Thyroid gland (tissue), 4 donors: ENCODE data around the gene NRAS. TPM values are rescaled to one million over a fixed set of nuclear protein-coding genes. Genes with fewer than 3 reads are reported as not detected.

Source experiments
- DNase-seq, 2 donors: peaks; one replicate each; pipeline ENCODE4 v3.0.0-alpha.2; 2019
- H3K27ac ChIP-seq, 3 donors: fragments of 200-600 bp; sonication (generic); 1 replicate in 2 of 3; 2 replicates in 1 of 3; pipeline ENCODE4 v1.5.1; 2016 to 2019; ENCODE audit warnings: mild to moderate bottlenecking in 1 of 3, moderate library complexity in 1 of 3
- H3K27me3 ChIP-seq: fragments of 200-600 bp; sonication (generic); one replicate; pipeline ENCODE4 v1.5.1; 2019
- H3K36me3 ChIP-seq, 2 donors: fragments of 200-600 bp; sonication (generic); one replicate each; pipeline ENCODE4 v1.5.1; 2016 to 2019
- H3K4me1 ChIP-seq, 2 donors: fragments of 200-600 bp; sonication (generic); one replicate each; pipeline ENCODE4 v1.5.1; 2017 to 2019
- H3K4me3 ChIP-seq, 3 donors: fragments of 200-600 bp; sonication (generic); replicated peaks in 1 of 3; 1 replicate in 2 of 3; 2 replicates in 1 of 3; pipeline ENCODE4 v1.5.1; 2016; ENCODE audit warnings: mild to moderate bottlenecking in 1 of 3
- H3K9me3 ChIP-seq: fragments of 200-600 bp; sonication (generic); one replicate; pipeline ENCODE4 v1.5.1; 2017
- CTCF ChIP-seq, 6 experiments: fragments of 200-600 bp in 3 of 6; fragments of 450-650 bp in 3 of 6; sonication (generic) in 3 of 6; IDR thresholded peaks; one replicate each; pipeline ENCODE4 v1.5.1; 2016 to 2019; ENCODE audit warnings: antibody characterized with exemption in 6 of 6, mild to moderate bottlenecking in 2 of 6, inconsistent platforms in 1 of 6, moderate library complexity in 1 of 6
- POLR2A ChIP-seq, 2 donors: fragments of 450-650 bp; IDR thresholded peaks; one replicate each; pipeline ENCODE4 v1.6.1; 2017; ENCODE audit warnings: antibody characterized with exemption in 2 of 2, mild to moderate bottlenecking in 2 of 2, moderate library complexity in 1 of 2
- WGBS, 2 donors: methylation state at CpG; one replicate each; pipeline ENCODE4 v1.1.5; 2017; 5-methylcytosine and 5-hydroxymethylcytosine counted together
- intact Hi-C: fragments of 100-400 bp; cut with DNase I; formaldehyde crosslinking; loops from one replicate; pipeline ENCODE4 v1.15.1; 2023
- total RNA-seq, 4 donors: library from RNA; depleted of rRNA; stranded (reverse); fragments of >200 nt; gene quantifications; one replicate each; pipeline ENCODE4 v1.2.3, GENCODE V29; 2016

Gene NRAS
- total RNA-seq, 4 donors from 2014 or later: 27.6 to 39.0 (median 31.0) TPM

GRCh38 chr1:114695430-114696058, 21.0 kb downstream of the NRAS start, which contains the start of gene AMPD1:
Gene AMPD1 (minus strand): TSS chr1:114695546. CDS start chr1:114695471, 75 bp downstream.
- Histone ChIP-seq H3K4me1 (no peaks in the 10 kb centered on the region), H3K27me3 (no peaks in the 10 kb centered on the region), H3K36me3 (no peaks in the 10 kb centered on the region), H3K27ac (no peak within 1 kb of the TSS), H3K9me3 (no peaks in the 10 kb centered on the region), H3K4me3 (no peak within 1 kb of the TSS)
- WGBS, 2 donors: 67 to 75% methylated on average over 6 of the region's 6 CpGs
- TF ChIP-seq CTCF (IDR thresholded peaks at IDR 0.05): no peak
- TF ChIP-seq POLR2A (IDR thresholded peaks at IDR 0.05): no peak
- no peak for DNase-seq
- intact Hi-C loops: no loop called here

GRCh38 chr1:114694540-114695310, 21.8 kb downstream of the NRAS start:
- intact Hi-C loops: no loop called here
- WGBS, 2 donors: 86 to 88% methylated on average over 9 of the region's 9 CpGs
- Histone ChIP-seq H3K9me3 (no peaks in the 10 kb centered on the region), H3K4me3 (no peak overlapping the region), H3K27me3 (no peaks in the 10 kb centered on the region), H3K27ac (no peak overlapping the region), H3K36me3 (no peaks in the 10 kb centered on the region), H3K4me1 (no peaks in the 10 kb centered on the region)
- no peak for DNase-seq
- TF ChIP-seq CTCF (IDR thresholded peaks at IDR 0.05): no peak

- DNase-seq: no peak
- Histone ChIP-seq H3K27me3 (no peaks in the 10 kb centered on the region), H3K27ac (no peak overlapping the region), H3K9me3 (no peaks in the 10 kb centered on the region), H3K4me1 (no peaks in the 10 kb centered on the region), H3K36me3 (no peaks in the 10 kb centered on the region), H3K4me3 (no peak overlapping the region)
- TF ChIP-seq POLR2A (IDR thresholded peaks at IDR 0.05): no peak
- TF ChIP-seq CTCF (IDR thresholded peaks at IDR 0.05): no peak
- intact Hi-C loops: no loop called here
- 95 to 98% methylated on average over 3 of the region's 3 CpGs for WGBS, 2 donors
Observed at GRCh38 chr1:114692947-114693346, 23.6 kb downstream of the NRAS start.

- H3K27ac ChIP-seq: no peak overlapping the region
- no peaks in the 10 kb centered on the region for H3K4me1 ChIP-seq
- intact Hi-C loops: no loop called here
- WGBS, 2 donors: 78 to 89% methylated on average over 2 of the region's 2 CpGs
- no peaks in the 10 kb centered on the region for H3K9me3 ChIP-seq
- TF ChIP-seq CTCF (IDR thresholded peaks at IDR 0.05) (no peak), POLR2A (IDR thresholded peaks at IDR 0.05) (no peak)
- no peaks in the 10 kb centered on the region for H3K27me3 ChIP-seq
- H3K4me3 ChIP-seq: no peak overlapping the region
- DNase-seq: no peak
- H3K36me3 ChIP-seq: no peaks in the 10 kb centered on the region
Observed at GRCh38 chr1:114691061-114691460, 25.5 kb downstream of the NRAS start.

- DNase-seq: no peak
- Histone ChIP-seq H3K4me1 (no peaks in the 10 kb centered on the region), H3K9me3 (no peaks in the 10 kb centered on the region), H3K36me3 (no peaks in the 10 kb centered on the region), H3K27me3 (no peaks in the 10 kb centered on the region), H3K4me3 (no peak overlapping the region), H3K27ac (no peak overlapping the region)
- TF ChIP-seq POLR2A (IDR thresholded peaks at IDR 0.05): no peak
- TF ChIP-seq CTCF (IDR thresholded peaks at IDR 0.05): no peak
- intact Hi-C loops: no loop called here
- WGBS, 2 donors: 85 to 87% methylated on average over 1 of the region's 1 CpG
Observed at GRCh38 chr1:114690148-114690547, 26.4 kb downstream of the NRAS start.
